H1 (cell line): ENCODE data around the gene CPTP. TPM values are rescaled to one million over a fixed set of nuclear protein-coding genes. Genes with fewer than 3 reads are reported as not detected.

Experiments used
- CTCF ChIA-PET: fragments of 300-600 bp; sonication (Branson Sonifier 250); formaldehyde crosslinking; loops from one replicate; lab custom pipeline; 2021; ENCODE audit not compliant: partially characterized antibody; lab: Charles Lee
- POLR2A ChIA-PET: fragments of 300-600 bp; sonication (Branson Sonifier 250); formaldehyde crosslinking; loops from one replicate; lab custom pipeline; 2021; ENCODE audit warnings: inconsistent platforms; ENCODE audit not compliant: partially characterized antibody; lab: Charles Lee
- DNase-seq, 2 experiments: peaks; one replicate each; pipeline versions ENCODE4 v3.0.0 to v3.0.0-alpha.2; 2010 to 2022; ENCODE audit warnings: low spot score in 2 of 2, low read depth in 1 of 2, mixed read lengths in 1 of 2
- FAIRE-seq: peaks from 2 replicates; lab custom pipeline; 2011; peaks lifted over from hg19 to GRCh38; lab: Jason Lieb, UNC
- H2AFZ ChIP-seq: 2 replicates; pipeline ENCODE4 v1.8.1; 2012; ENCODE audit warnings: low read length, inconsistent platforms
- H2AK5ac ChIP-seq: 2 replicates; pipeline ENCODE4 v1.6.1; 2013; ENCODE audit warnings: low read depth, low read length
- H2BK120ac ChIP-seq: replicated peaks from 2 replicates; pipeline ENCODE3; 2013; ENCODE audit warnings: low read depth, low read length, inconsistent platforms
- H2BK12ac ChIP-seq: 2 replicates; pipeline ENCODE4 v1.6.1; 2013; ENCODE audit warnings: low read depth, low read length
- H2BK15ac ChIP-seq: 2 replicates; pipeline ENCODE4 v1.6.1; 2013; ENCODE audit warnings: low read length
- H2BK20ac ChIP-seq: 2 replicates; pipeline ENCODE4 v1.6.1; 2013; ENCODE audit warnings: low read length
- H2BK5ac ChIP-seq: 2 replicates; pipeline ENCODE4 v1.6.1; 2013; ENCODE audit warnings: low read depth, low read length
- H3K14ac ChIP-seq: 2 replicates; pipeline ENCODE4 v1.6.1; 2013; ENCODE audit warnings: inconsistent platforms; ENCODE audit not compliant: insufficient read length
- H3K18ac ChIP-seq: 2 replicates; pipeline ENCODE4 v1.6.1; 2013; ENCODE audit warnings: low read length; ENCODE audit errors: extremely low read depth
- H3K23ac ChIP-seq: 2 replicates; pipeline ENCODE4 v1.6.1; 2013; ENCODE audit warnings: inconsistent platforms; ENCODE audit not compliant: insufficient read length
- H3K23me2 ChIP-seq: 2 replicates; pipeline ENCODE4 v1.6.1; 2013; ENCODE audit warnings: low read depth, low read length
- H3K27ac ChIP-seq: 2 replicates; pipeline ENCODE4 v1.6.1; 2011; ENCODE audit warnings: low read depth, low read length, inconsistent platforms
- H3K27me3 ChIP-seq, 4 experiments: replicated peaks in 1 of 4; 1 replicate in 1 of 4; 2 replicates in 3 of 4; pipeline versions ENCODE4 v1.6.1 to v1.8.1; 2011 to 2013; ENCODE audit warnings: low read length in 3 of 4, mild to moderate bottlenecking in 3 of 4, inconsistent platforms in 2 of 4, mixed read lengths in 2 of 4, moderate library complexity in 1 of 4; ENCODE audit not compliant: control insufficient read depth in 3 of 4, insufficient read depth in 3 of 4; ENCODE audit errors: extremely low read depth in 1 of 4
- H3K36me3 ChIP-seq, 4 experiments: 2 replicates each; pipeline versions ENCODE4 v1.6.1 to v1.8.1; 2011 to 2013; ENCODE audit warnings: mild to moderate bottlenecking in 4 of 4, low read length in 3 of 4, moderate library complexity in 2 of 4, control low read depth in 1 of 4, inconsistent platforms in 1 of 4; ENCODE audit not compliant: insufficient read depth in 4 of 4, control insufficient read depth in 2 of 4
- H3K4ac ChIP-seq: replicated peaks from 2 replicates; pipeline ENCODE3; 2013; ENCODE audit warnings: low read length, low read depth, mixed read lengths, inconsistent platforms; ENCODE audit not compliant: insufficient read length
- H3K4me1 ChIP-seq, 4 experiments: replicated peaks in 1 of 4; 1 replicate in 1 of 4; 2 replicates in 3 of 4; pipeline versions ENCODE4 v1.6.1 to v1.8.1; 2011 to 2013; ENCODE audit warnings: low read length in 3 of 4, inconsistent platforms in 2 of 4, mixed read lengths in 1 of 4; ENCODE audit not compliant: insufficient read depth in 4 of 4, control insufficient read depth in 3 of 4
- H3K4me2 ChIP-seq, 2 experiments: 2 replicates each; pipeline versions ENCODE4 v1.6.1 to v1.8.1; 2011 to 2013; ENCODE audit warnings: low read depth in 2 of 2, low read length in 2 of 2, control low read depth in 1 of 2, inconsistent platforms in 1 of 2, mild to moderate bottlenecking in 1 of 2; ENCODE audit not compliant: insufficient read depth in 1 of 2
- H3K4me3 ChIP-seq, 4 experiments: fragments of 200-600, 300-600 bp in 1 of 4; sonication (generic), shearing (Covaris generic), sonication (Bioruptor Twin) in 1 of 4; 2 replicates each; pipeline versions ENCODE4 v1.5.1 to v1.8.1; 2011 to 2016; ENCODE audit warnings: low read length in 4 of 4, low read depth in 3 of 4, control low read depth in 2 of 4, inconsistent platforms in 2 of 4, mild to moderate bottlenecking in 2 of 4, mixed read lengths in 1 of 4, moderate library complexity in 1 of 4; ENCODE audit not compliant: insufficient read depth in 2 of 4; ENCODE audit errors: extremely low read depth in 1 of 4
- H3K56ac ChIP-seq: replicated peaks from 2 replicates; pipeline ENCODE3; 2013; ENCODE audit warnings: low read depth, mild to moderate bottlenecking, mixed read lengths, low read length, inconsistent platforms; ENCODE audit not compliant: insufficient read length
- H3K79me1 ChIP-seq: 2 replicates; pipeline ENCODE4 v1.6.1; 2013; ENCODE audit warnings: low read depth, low read length, control low read depth
- H3K79me2 ChIP-seq, 2 experiments: 2 replicates each; pipeline versions ENCODE4 v1.6.1 to v1.8.1; 2012 to 2013; ENCODE audit warnings: low read length in 2 of 2, mild to moderate bottlenecking in 2 of 2, inconsistent platforms in 1 of 2; ENCODE audit not compliant: insufficient read depth in 2 of 2, control insufficient read depth in 1 of 2
- H3K9ac ChIP-seq, 4 experiments: replicated peaks in 1 of 4; 1 replicate in 1 of 4; 2 replicates in 3 of 4; pipeline versions ENCODE4 v1.6.1 to v1.8.1; 2011 to 2013; ENCODE audit warnings: low read depth in 3 of 4, low read length in 3 of 4, control low read depth in 2 of 4, mild to moderate bottlenecking in 2 of 4, moderate library complexity in 2 of 4, inconsistent platforms in 1 of 4; ENCODE audit errors: extremely low read depth in 1 of 4
- H3K9me3 ChIP-seq, 2 experiments: 2 replicates each; pipeline versions ENCODE4 v1.6.1 to v1.8.1; 2012 to 2013; ENCODE audit warnings: mild to moderate bottlenecking in 2 of 2, moderate library complexity in 2 of 2, control low read depth in 1 of 2, inconsistent platforms in 1 of 2, low read depth in 1 of 2, low read length in 1 of 2, mixed read lengths in 1 of 2; ENCODE audit not compliant: insufficient read depth in 2 of 2
- H4K20me1 ChIP-seq, 2 experiments: replicated peaks in 1 of 2; 2 replicates each; pipeline versions ENCODE3 to v1.8.1; 2011 to 2013; ENCODE audit warnings: inconsistent platforms in 2 of 2, low read length in 2 of 2, mild to moderate bottlenecking in 1 of 2; ENCODE audit not compliant: insufficient read depth in 2 of 2, control insufficient read depth in 1 of 2
- H4K5ac ChIP-seq: 2 replicates; pipeline ENCODE4 v1.6.1; 2013; ENCODE audit warnings: low read length, low read depth, mixed read lengths, inconsistent platforms; ENCODE audit not compliant: insufficient read length
- H4K8ac ChIP-seq: 2 replicates; pipeline ENCODE4 v1.8.0; 2013; ENCODE audit warnings: mild to moderate bottlenecking, moderate library complexity, low read length, inconsistent platforms; ENCODE audit not compliant: insufficient read depth; ENCODE audit errors: extremely low read depth
- H4K91ac ChIP-seq: replicated peaks from 2 replicates; pipeline ENCODE3; 2013; ENCODE audit warnings: low read length, mixed read lengths, inconsistent platforms; ENCODE audit not compliant: insufficient read length
- CBX5 ChIP-seq: fragments of 300-800, 300-1000 bp; sonication (generic); IDR thresholded peaks from 2 replicates; pipeline ENCODE4 v1.7.1; 2016; ENCODE audit warnings: antibody characterized with exemption, low read length, low read depth
- RAD21 ChIP-seq, 2 experiments: IDR thresholded peaks in 1 of 2; conservative IDR thresholded peaks in 1 of 2; 2 replicates each; pipeline ENCODE4 v1.6.1; 2011; ENCODE audit warnings: low read depth in 2 of 2, low read length in 2 of 2, improper control_type of control experiment in 1 of 2, inconsistent platforms in 1 of 2, mild to moderate bottlenecking in 1 of 2, moderate library complexity in 1 of 2
- SIRT6 ChIP-seq: IDR thresholded peaks from one replicate; pipeline ENCODE4 v1.7.1; 2012; ENCODE audit warnings: low read length, inconsistent platforms
- WGBS, 2 experiments: shearing (Covaris generic) in 1 of 2; methylation state at CpG; one replicate each; pipeline versions ENCODE4 v1.1.6 to v1.1.7; 2013 to 2015; ENCODE audit warnings: low lambda C conversion rate in 2 of 2, mixed read lengths in 2 of 2, inconsistent platforms in 1 of 2, low coverage in 1 of 2, missing lambda C conversion rate in 1 of 2; ENCODE audit not compliant: insufficient replicate concordance in 2 of 2, insufficient coverage in 1 of 2, insufficient read length in 1 of 2; ENCODE audit errors: extremely low coverage in 1 of 2, missing lambda C conversion rate in 1 of 2; 5-methylcytosine and 5-hydroxymethylcytosine counted together
- polyA plus RNA-seq, 7 experiments: library from polyadenylated mRNA; depleted of rRNA in 3 of 7; stranded (reverse) in 5 of 7; unstranded in 2 of 7; fragments of >200 nt in 5 of 7; fragments of 200-250 nt in 2 of 7; gene quantifications; 1 replicate in 5 of 7; 2 replicates in 1 of 7; 4 replicates in 1 of 7; pipeline versions ENCODE4 v1.2.1 to v1.2.3, GENCODE V29; 2011 to 2013; ENCODE audit warnings: missing spikeins in 2 of 7, mixed read lengths in 2 of 7
- total RNA-seq: library from RNA; stranded (reverse); fragmentation: NEBNext Ultra II Directional; extraction: Animal tissue kit (Norgen Biotek cat#: 25700); gene quantifications from 2 replicates; pipeline ENCODE4 v1.2.1, GENCODE V29; 2021

Gene CPTP
- total and polyA plus RNA-seq, 2 of the 8 experiments (the other 6 are each of a cell fraction or from before 2014, with no cell fraction given): 8.1 to 10.6 TPM

DNA sequence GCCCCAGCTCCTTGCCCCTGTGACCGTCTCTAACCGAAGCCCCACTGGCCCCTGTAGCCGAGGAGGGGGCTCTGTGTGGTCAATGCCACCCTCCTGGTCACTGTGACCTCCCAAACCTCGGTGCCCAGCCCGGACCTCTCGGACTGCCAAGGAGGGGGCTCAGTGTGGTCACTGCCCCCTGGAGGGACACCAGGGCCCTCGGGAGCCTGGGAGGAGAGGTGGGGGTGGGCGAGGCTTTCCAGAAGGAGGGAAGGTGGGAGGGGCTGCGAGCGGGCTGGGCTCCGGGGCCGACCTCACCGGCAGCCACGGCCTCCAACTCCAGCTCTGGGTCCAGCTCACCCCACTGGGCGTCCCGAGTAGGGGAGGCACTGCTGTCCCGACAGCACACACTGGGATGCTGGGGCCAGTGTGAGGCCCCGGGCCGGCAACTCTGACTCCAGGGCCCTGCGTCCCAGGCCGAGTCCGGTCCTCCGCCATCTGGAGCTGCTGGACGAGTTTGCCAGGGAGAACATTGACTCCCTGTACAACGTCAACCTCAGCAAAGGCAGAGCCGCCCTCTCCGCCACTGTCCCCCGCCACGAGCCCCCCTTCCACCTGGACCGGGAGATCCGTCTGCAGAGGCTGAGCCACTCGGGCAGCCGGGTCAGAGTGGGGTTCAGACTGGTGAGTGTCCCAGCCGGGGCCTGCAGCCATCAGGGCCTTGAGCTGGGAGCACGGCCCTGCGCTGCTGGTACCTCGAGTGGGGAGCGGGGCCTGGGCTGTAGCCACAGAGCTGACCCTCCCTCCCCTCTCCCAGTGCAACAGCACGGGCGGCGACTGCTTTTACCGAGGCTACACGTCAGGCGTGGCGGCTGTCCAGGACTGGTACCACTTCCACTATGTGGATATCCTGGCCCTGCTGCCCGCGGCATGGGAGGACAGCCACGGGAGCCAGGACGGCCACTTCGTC is 38.0 kb upstream of the CPTP start:
- H2BK5ac ChIP-seq: no peak overlapping the region
- peak overlapping the region; percentile 62 for H4K8ac ChIP-seq
- no peak overlapping the region for H2AFZ ChIP-seq
- ChIA-PET POLR2A (interaction anchor here (1.0 to 2.6 kb wide), 4 partner anchors 10 to 28 kb away, joined by 3 to 12 read pairs (median 3); partner anchors contain the start of gene UBE2J2), CTCF (interaction anchor here (1.2 to 1.6 kb wide), 5 partner anchors 13 to 47 kb away, joined by 3 to 5 read pairs (median 3); no protein-coding TSS in a partner anchor)
- H2BK15ac ChIP-seq: peak overlapping the region; percentile 53; the same call in 1 of the 2 replicates
- no peak overlapping the region for H2BK120ac ChIP-seq
- H3K18ac ChIP-seq: no peak overlapping the region
- H4K5ac ChIP-seq: no peak overlapping the region
- TF ChIP-seq CBX5 (no peak), RAD21 (IDR thresholded peaks at IDR 0.05 in 1 of 2, conservative IDR thresholded peaks at IDR 0.05 in 1 of 2; ENCODE audit: low read depth in 2 of 2, low read length in 2 of 2) (no peak), SIRT6 (no peak)
- H3K4me1 ChIP-seq: peaks cover 0 to 1% (median under 1%) of the 10 kb centered on the region in 4 experiments; a peak in 1 of 7 replicates
- H3K14ac ChIP-seq: no peak overlapping the region
- H2BK20ac ChIP-seq: no peak overlapping the region
- H3K9me3 ChIP-seq: peaks cover 0 to 2% of the 10 kb centered on the region in 2 experiments; a peak in 1 of 4 replicates
- no peak overlapping the region for H3K4ac ChIP-seq
- no peak overlapping the region for H2AK5ac ChIP-seq
- no peaks in the 10 kb centered on the region for H3K79me2 ChIP-seq
- no peaks in the 10 kb centered on the region for H3K36me3 ChIP-seq
- no peaks in the 10 kb centered on the region for H4K20me1 ChIP-seq
- no peak overlapping the region for H3K4me2 ChIP-seq
- no peak overlapping the region for H3K9ac ChIP-seq
- 86% methylated on average over 39 of the region's 50 CpGs; no CpG with 5 or more reads in 1 of the 2 experiments for whole genome bisulfite sequencing, 2 experiments
- no peak overlapping the region; the same call in 1 of the 2 replicates for H3K27ac ChIP-seq
- no peak overlapping the region for H3K23ac ChIP-seq
- no peak overlapping the region for H4K91ac ChIP-seq
- DNase-seq: no peak
- no peak overlapping the region for H3K56ac ChIP-seq
- no peaks in the 10 kb centered on the region for H3K23me2 ChIP-seq
- no peak overlapping the region for H3K4me3 ChIP-seq
- H3K79me1 ChIP-seq: no peaks in the 10 kb centered on the region
- H2BK12ac ChIP-seq: 0 out of 2 replicates have a peak overlapping the region, but pooled peaks have one; percentile 68
- FAIRE-seq: no peak
- no peaks in the 10 kb centered on the region for H3K27me3 ChIP-seq
